MM.1S (cell line): ENCODE measurements around the gene BRIP1.
"Not testable (repeated sequence)": the region's sequence is repeated elsewhere in the genome, so short reads cannot be mapped to it uniquely, and the experiment has no call there.

Experiments used
- DNase-seq: peaks from one replicate; pipeline ENCODE4 v3.0.0-alpha.2; 2015
- H2AFZ ChIP-seq: fragments of 300-600 bp; sonication (generic); 2 replicates; pipeline ENCODE4 v1.6.0; 2016; ENCODE audit warnings: antibody characterized with exemption, low read length
- H3F3A ChIP-seq: fragments of 300-600 bp; sonication (generic); 2 replicates; pipeline ENCODE4 v1.6.1; 2016; ENCODE audit warnings: mild to moderate bottlenecking, antibody characterized with exemption, low read length, moderate library complexity, mixed read lengths; ENCODE audit not compliant: insufficient read depth
- H3K27ac ChIP-seq: fragments of 300-600 bp; sonication (generic); 2 replicates; pipeline ENCODE4 v1.5.1; 2016; ENCODE audit warnings: mild to moderate bottlenecking, low read length
- H3K27me3 ChIP-seq: fragments of 300-600 bp; sonication (generic); replicated peaks from 2 replicates; pipeline ENCODE4 v1.6.0; 2016; ENCODE audit warnings: low read length; ENCODE audit not compliant: insufficient read depth
- H3K36me3 ChIP-seq: fragments of 300-600 bp; sonication (generic); replicated peaks from 2 replicates; pipeline ENCODE4 v1.6.1; 2016; ENCODE audit warnings: mild to moderate bottlenecking, low read length, mixed read lengths; ENCODE audit not compliant: insufficient read depth
- H3K4me1 ChIP-seq: fragments of 300-600 bp; sonication (generic); 2 replicates; pipeline ENCODE4 v1.6.1; 2016; ENCODE audit warnings: low read length, mixed read lengths
- H3K4me2 ChIP-seq: fragments of 300-600 bp; sonication (generic); 2 replicates; pipeline ENCODE4 v1.6.0; 2016; ENCODE audit warnings: low read depth, low read length
- H3K4me3 ChIP-seq: fragments of 300-600 bp; sonication (generic); 2 replicates; pipeline ENCODE4 v1.5.1; 2016; ENCODE audit warnings: low read length, mixed read lengths
- H3K79me2 ChIP-seq: fragments of 300-600 bp; sonication (generic); 2 replicates; pipeline ENCODE4 v1.6.1; 2016; ENCODE audit warnings: mixed run types, low read length, mixed read lengths
- H3K9ac ChIP-seq: fragments of 300-600 bp; sonication (generic); 2 replicates; pipeline ENCODE4 v1.6.1; 2016; ENCODE audit warnings: low read length, mixed read lengths
- H3K9me2 ChIP-seq: fragments of 300-600 bp; sonication (generic); replicated peaks from 2 replicates; pipeline ENCODE4 v1.6.1; 2016; ENCODE audit warnings: mild to moderate bottlenecking, low read length, mixed read lengths; ENCODE audit not compliant: insufficient read depth
- H3K9me3 ChIP-seq: fragments of 300-600 bp; sonication (generic); replicated peaks from 2 replicates; pipeline ENCODE4 v1.6.1; 2016; ENCODE audit warnings: mild to moderate bottlenecking, low read length, mixed read lengths; ENCODE audit not compliant: insufficient read depth
- H4K20me1 ChIP-seq: fragments of 300-600 bp; sonication (generic); 2 replicates; pipeline ENCODE4 v1.6.1; 2016; ENCODE audit warnings: mild to moderate bottlenecking, low read length, moderate library complexity, mixed read lengths; ENCODE audit not compliant: insufficient read depth
- CTCF ChIP-seq: fragments of 300-600 bp; sonication (generic); IDR thresholded peaks from 2 replicates; pipeline ENCODE4 v1.5.1; 2016; ENCODE audit warnings: antibody characterized with exemption, low read length, mixed read lengths
- EZH2 ChIP-seq: fragments of 300-600 bp; sonication (generic); optimal IDR thresholded peaks from 2 replicates; pipeline ENCODE3; 2017; ENCODE audit warnings: low read depth, mild to moderate bottlenecking, antibody characterized with exemption, low read length, mixed read lengths
- EZH2phosphoT487 ChIP-seq: fragments of 300-600 bp; sonication (generic); IDR thresholded peaks from 2 replicates; pipeline ENCODE4 v1.6.1; 2018; ENCODE audit warnings: antibody characterized with exemption, low read length

BRIP1 gene

GRCh38 chr17:61862105-61862574 lies 1.2 kb downstream of the BRIP1 start:
- Histone ChIP-seq H3K9me3 (no peaks in the 10 kb centered on the region), H2AFZ (peak overlapping the region; percentile 87; the same call in 1 of the 2 replicates), H3K9ac (peak overlapping the region; percentile 89), H4K20me1 (no peaks in the 10 kb centered on the region), H3F3A (peaks cover 15% of the 10 kb centered on the region; the same call in 1 of the 2 replicates), H3K4me2 (peak overlapping the region; percentile 76), H3K9me2 (no peaks in the 10 kb centered on the region), H3K79me2 (peaks cover 25% of the 10 kb centered on the region), H3K36me3 (no peaks in the 10 kb centered on the region), H3K27ac (peak overlapping the region; percentile 80; the same call in 1 of the 2 replicates), H3K4me1 (peaks cover 15% of the 10 kb centered on the region; the same call in 1 of the 2 replicates), H3K4me3 (peak overlapping the region; percentile 78), H3K27me3 (no peaks in the 10 kb centered on the region)
- no peak for DNase-seq
- TF ChIP-seq EZH2 (no peak), CTCF (no peak), EZH2phosphoT487 (no peak)

GRCh38 chr17:61860397-61860796 lies 2.9 kb downstream of the BRIP1 start:
- H3F3A ChIP-seq, result peaks cover 15% of the 10 kb centered on the region; the same call in 1 of the 2 replicates
- H3K9me2 ChIP-seq, H3K9ac ChIP-seq, H3K4me2 ChIP-seq, H3K4me3 ChIP-seq, DNase-seq, H4K20me1 ChIP-seq, H3K27me3 ChIP-seq, H3K9me3 ChIP-seq, H2AFZ ChIP-seq, H3K36me3 ChIP-seq, H3K27ac ChIP-seq: not testable (repeated sequence)
- peaks cover 25% of the 10 kb centered on the region for H3K79me2 ChIP-seq
- peaks cover 15% of the 10 kb centered on the region; the same call in 1 of the 2 replicates for H3K4me1 ChIP-seq

GRCh38 chr17:61856035-61856434 lies 7.3 kb downstream of the BRIP1 start:
- Histone ChIP-seq H4K20me1 (no peaks in the 10 kb centered on the region), H3K9me3 (no peaks in the 10 kb centered on the region), H2AFZ (no peak overlapping the region), H3K27me3 (no peaks in the 10 kb centered on the region), H3K4me3 (no peak overlapping the region), H3K27ac (no peak overlapping the region), H3K4me1 (no peaks in the 10 kb centered on the region), H3K9me2 (no peaks in the 10 kb centered on the region), H3K36me3 (0 out of 2 replicates have a peak, but pooled peaks cover 5% of the 10 kb centered on the region), H3F3A (no peaks in the 10 kb centered on the region), H3K79me2 (peaks cover 17% of the 10 kb centered on the region; the same call in 1 of the 2 replicates), H3K9ac (no peak overlapping the region), H3K4me2 (no peak overlapping the region)
- no peak for TF ChIP-seq EZH2
- TF ChIP-seq CTCF, result no peak
- TF ChIP-seq EZH2phosphoT487, result no peak
- no peak for DNase-seq

- Histone ChIP-seq H3K79me2 (peaks cover 10% of the 10 kb centered on the region; the same call in 1 of the 2 replicates), H3K27me3 (no peaks in the 10 kb centered on the region), H3K9ac (no peak overlapping the region), H3F3A (no peaks in the 10 kb centered on the region), H3K36me3 (peaks cover 5% of the 10 kb centered on the region; the same call in 1 of the 2 replicates), H2AFZ (no peak overlapping the region), H3K9me2 (no peaks in the 10 kb centered on the region), H3K9me3 (no peaks in the 10 kb centered on the region), H3K4me1 (no peaks in the 10 kb centered on the region), H3K4me3 (no peak overlapping the region), H4K20me1 (no peaks in the 10 kb centered on the region), H3K27ac (no peak overlapping the region), H3K4me2 (no peak overlapping the region)
- no peak for TF ChIP-seq EZH2phosphoT487
- TF ChIP-seq CTCF, result no peak
- no peak for TF ChIP-seq EZH2
- DNase-seq, result no peak
These were observed 10.5 kb downstream of the BRIP1 start for GRCh38 chr17:61852857-61853256.
